Right lobe of liver (tissue), 6 donors: ENCODE measurements around the gene OSBPL10. TPM values are rescaled to one million over a fixed set of nuclear protein-coding genes. Genes with fewer than 3 reads are reported as not detected.
A peak's percentile ranks its signal among the peaks of the same experiment; 100 is the strongest.
"Not testable (repeated sequence)": the region's sequence is repeated elsewhere in the genome, so short reads cannot be mapped to it uniquely, and the experiment has no call there.

Experiments
- ATAC-seq, 4 donors: fragments of 200-7000 bp; cut with Tn5 transposase; one replicate each; pipeline ENCODE4 v1.9.1; 2020; ENCODE audit warnings: mild to moderate bottlenecking in 4 of 4, moderate library complexity in 4 of 4
- DNase-seq, 3 donors: peaks; one replicate each; pipeline ENCODE4 v3.0.0-alpha.2; 2020
- H3K27ac ChIP-seq, 3 donors: fragments of 200-600 bp; one replicate each; pipeline ENCODE4 v1.8.0; 2022
- H3K27me3 ChIP-seq, 2 donors: fragments of 200-600 bp; one replicate each; pipeline ENCODE4 v1.8.0; 2022
- H3K36me3 ChIP-seq, 4 donors: fragments of 200-600 bp; sonication (generic) in 1 of 4; one replicate each; pipeline versions ENCODE4 v1.5.1 to v1.8.0; 2017 to 2022; ENCODE audit warnings: control low read depth in 1 of 4
- H3K4me1 ChIP-seq, 4 donors: fragments of 200-600 bp; sonication (generic) in 1 of 4; one replicate each; pipeline versions ENCODE4 v1.5.1 to v1.8.0; 2017 to 2022; ENCODE audit warnings: control low read depth in 1 of 4
- H3K4me3 ChIP-seq, 3 donors: fragments of 200-600 bp; one replicate each; pipeline ENCODE4 v1.8.0; 2022
- H3K9me3 ChIP-seq, 4 donors: fragments of 200-600 bp; sonication (generic) in 1 of 4; one replicate each; pipeline versions ENCODE4 v1.5.1 to v1.8.0; 2017 to 2022; ENCODE audit warnings: control low read depth in 1 of 4
- POLR2A ChIP-seq: fragments of 450-650 bp; IDR thresholded peaks from one replicate; pipeline ENCODE4 v1.6.1; 2017; ENCODE audit warnings: antibody characterized with exemption, mild to moderate bottlenecking
- WGBS: methylation state at CpG from one replicate; pipeline ENCODE4 v1.1.6; 2018; ENCODE audit warnings: low coverage, low lambda C conversion rate; ENCODE audit not compliant: insufficient coverage; ENCODE audit errors: missing lambda C conversion rate; 5-methylcytosine and 5-hydroxymethylcytosine counted together
- intact Hi-C, 2 donors: fragments of 100-400 bp; cut with DNase I; formaldehyde crosslinking; loops; one replicate each; pipeline versions ENCODE4 v1.11.2 to v1.14.1; 2022
- total RNA-seq, 6 experiments: library from RNA; depleted of rRNA in 2 of 6; stranded (reverse); fragments of >200 nt in 2 of 6; fragmentation: NEBNext Ultra II Directional in 3 of 6; extraction: Animal tissue kit (Norgen Biotek cat#: 25700) in 3 of 6; gene quantifications; one replicate each; pipeline versions ENCODE4 v1.1.0 to v1.2.4, GENCODE V29; 2016 to 2023
- TF ChIP-seq, protein P1 (sequence below), 4 donors: fragments of 200-600 bp in 3 of 4; fragments of 450-650 bp in 1 of 4; IDR thresholded peaks; one replicate each; pipeline versions ENCODE4 v1.5.1 to v1.8.0; 2016 to 2022; ENCODE audit warnings: antibody characterized with exemption in 4 of 4, mild to moderate bottlenecking in 2 of 4
- donor health status: DM: no; HTN: yes; CAD: no.
- donor health status: DM: no; HTN: no; CAD: no.
- donor health status: DM: no; HTN: no; CAD: no.
- donor health status: DM: no; HTN: yes; CAD: no.
- donor health status: DM: no; HTN: yes; CAD: no.

OSBPL10 gene
- total RNA-seq, 6 experiments from 2014 or later: 2.2 to 13.0 (median 3.7) TPM

DNA sequence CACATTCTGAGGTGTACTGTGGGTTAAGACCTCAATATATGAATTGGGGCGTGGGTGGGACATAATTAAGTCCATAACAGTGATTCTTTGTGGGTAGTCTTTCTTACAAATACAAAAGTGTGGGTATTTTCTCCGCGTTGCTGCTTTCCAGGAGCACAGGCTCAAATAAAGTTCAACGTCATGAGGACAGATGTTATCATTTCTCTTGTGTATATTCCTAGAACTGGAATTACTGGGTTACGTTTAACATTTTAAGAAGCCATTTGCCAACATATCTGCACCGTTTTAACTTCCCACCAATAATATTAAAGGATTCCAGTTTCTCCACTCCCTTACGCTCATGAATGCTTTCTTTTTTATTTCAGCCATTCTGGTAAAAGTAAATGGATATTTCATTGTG is 40.1 kb upstream of the OSBPL10 start:
- no peak for ATAC-seq
- Histone ChIP-seq H3K4me1 (no peaks in the 10 kb centered on the region), H3K4me3 (no peak overlapping the region), H3K27ac (no peak overlapping the region), H3K9me3 (no peaks in the 10 kb centered on the region), H3K27me3 (peaks cover 0 to 3% of the 10 kb centered on the region in 2 donors), H3K36me3 (no peaks in the 10 kb centered on the region)
- 65% methylated on average over 7 of the region's 7 CpGs for WGBS
- intact Hi-C loops: loop anchor here (5.0 to 10.0 kb wide), 2 partner anchors 114 to 126 kb away; no protein-coding TSS in a partner anchor
- TF ChIP-seq, protein P1, sequence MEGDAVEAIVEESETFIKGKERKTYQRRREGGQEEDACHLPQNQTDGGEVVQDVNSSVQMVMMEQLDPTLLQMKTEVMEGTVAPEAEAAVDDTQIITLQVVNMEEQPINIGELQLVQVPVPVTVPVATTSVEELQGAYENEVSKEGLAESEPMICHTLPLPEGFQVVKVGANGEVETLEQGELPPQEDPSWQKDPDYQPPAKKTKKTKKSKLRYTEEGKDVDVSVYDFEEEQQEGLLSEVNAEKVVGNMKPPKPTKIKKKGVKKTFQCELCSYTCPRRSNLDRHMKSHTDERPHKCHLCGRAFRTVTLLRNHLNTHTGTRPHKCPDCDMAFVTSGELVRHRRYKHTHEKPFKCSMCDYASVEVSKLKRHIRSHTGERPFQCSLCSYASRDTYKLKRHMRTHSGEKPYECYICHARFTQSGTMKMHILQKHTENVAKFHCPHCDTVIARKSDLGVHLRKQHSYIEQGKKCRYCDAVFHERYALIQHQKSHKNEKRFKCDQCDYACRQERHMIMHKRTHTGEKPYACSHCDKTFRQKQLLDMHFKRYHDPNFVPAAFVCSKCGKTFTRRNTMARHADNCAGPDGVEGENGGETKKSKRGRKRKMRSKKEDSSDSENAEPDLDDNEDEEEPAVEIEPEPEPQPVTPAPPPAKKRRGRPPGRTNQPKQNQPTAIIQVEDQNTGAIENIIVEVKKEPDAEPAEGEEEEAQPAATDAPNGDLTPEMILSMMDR (IDR thresholded peaks at IDR 0.05): no peak
- TF ChIP-seq POLR2A: no peak
- DNase-seq: no peak

DNA sequence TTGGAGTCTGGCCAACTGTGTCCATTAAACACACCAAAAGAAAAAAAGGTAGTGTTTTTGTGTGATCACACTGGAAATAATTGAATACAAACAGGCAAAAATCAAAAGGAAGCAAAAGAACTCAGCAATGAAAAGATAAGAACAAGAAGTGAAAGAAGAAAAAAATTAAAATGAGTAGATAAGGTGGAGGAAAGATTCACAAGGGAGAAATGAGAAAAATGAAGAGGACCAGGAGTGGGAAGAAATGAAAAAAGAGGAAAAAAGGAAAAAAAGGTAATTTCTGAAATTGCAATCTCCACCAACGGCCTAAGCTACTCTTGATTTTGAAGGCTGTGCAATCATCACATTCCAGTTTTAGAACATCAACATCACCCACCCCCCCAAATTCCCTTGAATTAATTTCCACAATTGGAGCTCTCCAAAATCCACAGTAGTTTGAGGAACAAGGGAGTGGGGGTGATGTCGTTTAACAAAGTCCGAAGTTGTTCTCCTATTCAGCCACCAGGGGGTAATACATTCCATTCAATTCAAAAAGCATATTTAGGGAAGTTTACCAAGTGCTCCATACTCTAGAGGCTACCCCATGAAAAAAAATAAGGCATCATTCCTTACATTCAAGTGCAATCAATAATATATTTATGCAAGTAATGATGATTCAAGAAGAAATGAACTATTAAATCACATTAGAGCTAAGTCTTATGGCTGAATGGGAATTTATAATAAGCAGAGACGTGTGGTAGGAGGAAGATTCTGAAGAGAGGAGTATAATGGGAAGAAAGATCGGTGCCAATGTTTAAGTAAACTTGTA is 37.9 kb upstream of the OSBPL10 start:
- H3K36me3 ChIP-seq: no peaks in the 10 kb centered on the region
- no peaks in the 10 kb centered on the region for H3K4me1 ChIP-seq
- H3K9me3 ChIP-seq: no peaks in the 10 kb centered on the region
- WGBS: 27% methylated on average over 5 of the region's 5 CpGs
- H3K27me3 ChIP-seq: peaks cover 0 to 3% of the 10 kb centered on the region in 2 donors
- H3K4me3 ChIP-seq: no peak overlapping the region
- no peak overlapping the region for H3K27ac ChIP-seq
- ATAC-seq: peak; percentile 93 to 96 (median 94)
- intact Hi-C loops: no loop called here
- no peak for DNase-seq
- TF ChIP-seq POLR2A: no peak
- TF ChIP-seq, protein P1 (IDR thresholded peaks at IDR 0.05): peak; percentile 66 to 77 (median 69)

DNA sequence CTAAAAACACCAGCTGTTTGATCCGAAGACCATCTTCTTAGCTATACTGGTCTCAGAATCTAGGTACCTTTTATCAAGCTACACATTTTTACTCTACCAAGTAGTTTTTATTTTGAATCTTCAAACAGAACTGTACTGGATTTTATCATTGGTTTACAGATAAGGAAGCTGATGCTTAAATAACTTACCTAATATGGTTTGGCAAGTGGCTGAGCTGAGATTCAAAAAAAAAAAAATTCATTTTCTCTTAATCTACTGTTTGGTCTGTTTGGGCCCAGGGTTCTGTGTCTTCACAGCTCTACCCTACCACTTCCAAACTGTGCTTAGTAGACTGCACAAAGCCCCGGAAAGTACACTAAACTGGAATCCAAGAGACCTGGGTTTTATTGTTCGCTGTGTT is 36.2 kb upstream of the OSBPL10 start:
- ATAC-seq: no peak
- H3K4me3 ChIP-seq: no peak overlapping the region
- H3K27ac ChIP-seq: no peak overlapping the region
- 82% methylated on average over 3 of the region's 3 CpGs for WGBS
- peaks cover 0 to 3% of the 10 kb centered on the region in 2 donors for H3K27me3 ChIP-seq
- TF ChIP-seq, protein P1 (IDR thresholded peaks at IDR 0.05): no peak
- TF ChIP-seq POLR2A: no peak
- no peaks in the 10 kb centered on the region for H3K36me3 ChIP-seq
- H3K9me3 ChIP-seq: no peaks in the 10 kb centered on the region
- no peaks in the 10 kb centered on the region for H3K4me1 ChIP-seq
- intact Hi-C loops: no loop called here
- no peak for DNase-seq

DNA sequence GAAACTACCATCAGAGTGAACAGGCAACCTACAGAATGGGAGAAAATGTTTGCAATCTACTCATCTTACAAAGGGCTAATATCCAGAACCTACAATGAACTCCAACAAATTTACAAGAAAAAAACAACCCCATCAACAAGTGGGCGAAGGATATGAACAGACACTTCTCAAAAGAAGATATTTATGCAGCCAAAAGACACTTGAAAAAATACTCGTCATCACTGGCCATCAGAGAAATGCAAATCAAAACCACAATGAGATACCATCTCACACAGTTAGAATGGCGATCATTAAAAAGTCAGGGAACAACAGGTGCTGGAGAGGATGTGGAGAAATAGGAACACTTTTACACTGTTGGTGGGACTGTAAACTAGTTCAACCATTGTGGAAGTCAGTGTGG is 34.6 kb upstream of the OSBPL10 start:
- WGBS: 67% methylated on average over 3 of the region's 3 CpGs
- ATAC-seq, intact Hi-C loops: not testable (repeated sequence)

DNA sequence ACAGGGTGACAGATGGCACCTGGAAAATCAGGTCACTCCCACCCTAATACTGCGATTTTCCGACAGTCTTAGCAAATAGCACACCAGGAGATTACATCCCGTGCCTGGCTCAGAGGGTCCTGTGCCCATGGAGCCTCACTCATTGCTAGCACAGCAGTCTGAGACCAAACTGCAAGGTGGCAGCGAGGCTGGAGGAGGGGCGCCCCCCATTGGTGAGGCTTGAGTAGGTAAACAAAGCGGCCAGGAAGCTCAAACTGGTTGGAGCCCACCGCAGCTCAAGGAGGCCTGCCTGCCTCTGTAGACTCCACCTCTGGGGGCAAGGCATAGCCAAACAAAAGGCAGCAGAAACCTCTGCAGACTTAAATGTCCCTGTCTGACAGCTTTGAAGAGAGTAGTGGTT is 29.6 kb upstream of the OSBPL10 start:
- intact Hi-C loops, H3K27ac ChIP-seq, H3K4me3 ChIP-seq, H3K9me3 ChIP-seq, DNase-seq, ATAC-seq, H3K27me3 ChIP-seq, H3K36me3 ChIP-seq, H3K4me1 ChIP-seq: not testable (repeated sequence)
- WGBS: 100% methylated on average over 2 of the region's 7 CpGs

More for the DNA sequence above, 34.6 kb upstream of the OSBPL10 start:
- DNase-seq, H3K4me3 ChIP-seq, H3K36me3 ChIP-seq, H3K9me3 ChIP-seq, H3K27ac ChIP-seq, H3K4me1 ChIP-seq, H3K27me3 ChIP-seq: not testable (repeated sequence)
